GM21576 (cell line): ENCODE results near the gene COPS4.
A peak's percentile ranks its signal among the peaks of the same experiment; 100 is the strongest.

ENCODE experiments used
- ATAC-seq: cut with Tn5 transposase; IDR thresholded peaks from one replicate; pipeline ENCODE4 v1.9.1; 2021; ENCODE audit warnings: mild to moderate bottlenecking, moderate library complexity; ENCODE audit not compliant: unreplicated experiment

COPS4 gene

DNA sequence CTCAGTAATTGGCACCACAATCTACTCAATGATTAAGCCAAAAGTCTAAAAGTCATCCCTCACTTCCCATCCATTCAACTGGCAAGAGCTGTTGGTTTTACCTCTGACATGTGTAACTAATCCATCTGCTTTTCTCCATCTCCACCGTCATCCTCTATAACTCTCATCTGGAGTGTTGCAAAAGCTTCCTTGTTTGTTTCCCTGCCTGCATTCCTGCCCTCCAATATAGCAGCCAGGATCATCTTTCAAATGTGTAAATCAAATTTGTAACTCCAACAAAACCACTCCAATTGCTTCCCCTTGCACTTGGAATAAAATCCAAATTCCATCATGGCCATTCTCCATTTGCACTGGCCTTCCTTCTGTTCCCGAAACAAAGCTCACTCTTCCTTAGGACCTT is 83.9 kb downstream of the COPS4 start:
- no peak for ATAC-seq

DNA sequence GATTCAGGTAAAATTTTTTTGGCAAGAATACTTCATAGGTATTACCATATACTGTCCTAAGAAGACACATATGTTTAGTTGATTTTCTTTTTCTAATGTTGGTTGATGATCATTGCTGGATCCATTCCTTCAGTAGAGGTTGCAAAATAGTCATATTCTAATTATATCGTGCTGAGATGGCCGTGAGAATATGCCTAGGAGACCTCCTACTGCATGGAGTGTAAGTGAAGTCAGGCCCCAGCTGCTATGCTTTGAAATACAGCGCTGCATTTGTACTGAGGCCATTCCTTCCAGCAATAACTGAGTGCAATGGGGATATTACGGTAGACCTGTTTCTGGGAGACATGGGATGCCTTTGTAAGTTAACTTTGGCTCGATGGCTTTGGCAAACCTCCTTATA is 86.3 kb downstream of the COPS4 start:
- no peak for ATAC-seq

DNA sequence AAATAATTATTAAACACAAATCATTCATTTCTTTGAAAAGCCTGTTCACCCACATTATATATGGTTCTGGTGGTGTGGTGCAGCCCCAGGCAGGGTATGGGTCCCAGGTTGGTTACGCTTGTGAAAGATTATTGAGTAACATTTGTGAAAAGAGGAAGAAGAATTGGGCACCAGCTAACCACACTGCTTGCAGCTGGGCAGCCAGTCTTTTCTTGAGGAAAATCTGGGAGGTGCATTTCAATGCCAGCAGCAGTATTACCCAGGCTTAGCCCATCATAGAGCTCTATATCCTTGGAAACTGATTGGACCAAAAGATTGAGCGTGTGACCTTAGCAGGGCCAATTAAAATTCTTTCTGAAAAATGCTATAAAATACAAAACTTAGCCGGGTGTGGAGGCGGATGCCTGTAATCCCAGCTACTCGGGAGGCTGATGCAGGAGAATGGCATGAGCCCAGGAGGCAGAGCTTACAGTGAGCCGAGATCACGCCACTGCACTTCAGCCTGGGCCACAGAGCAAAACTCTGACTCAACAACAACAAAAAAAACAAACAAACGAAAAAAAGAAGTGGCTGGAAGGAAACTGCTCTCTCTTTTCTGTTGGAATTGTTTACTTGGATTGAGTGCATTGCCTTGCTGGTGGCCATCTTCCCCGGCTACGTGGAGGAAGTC is 89.3 kb downstream of the COPS4 start:
- ATAC-seq: peak; percentile 59
